Measurements from ENCODE around the gene POLD1. TPM values are rescaled to one million over a fixed set of nuclear protein-coding genes. Genes with fewer than 3 reads are reported as not detected.

POLD1 gene
- total and polyA plus RNA-seq, 2 of the 13 experiments (the other 11 are each of a cell fraction or from before 2014, with no cell fraction given): 17.4 to 54.0 TPM

DNA sequence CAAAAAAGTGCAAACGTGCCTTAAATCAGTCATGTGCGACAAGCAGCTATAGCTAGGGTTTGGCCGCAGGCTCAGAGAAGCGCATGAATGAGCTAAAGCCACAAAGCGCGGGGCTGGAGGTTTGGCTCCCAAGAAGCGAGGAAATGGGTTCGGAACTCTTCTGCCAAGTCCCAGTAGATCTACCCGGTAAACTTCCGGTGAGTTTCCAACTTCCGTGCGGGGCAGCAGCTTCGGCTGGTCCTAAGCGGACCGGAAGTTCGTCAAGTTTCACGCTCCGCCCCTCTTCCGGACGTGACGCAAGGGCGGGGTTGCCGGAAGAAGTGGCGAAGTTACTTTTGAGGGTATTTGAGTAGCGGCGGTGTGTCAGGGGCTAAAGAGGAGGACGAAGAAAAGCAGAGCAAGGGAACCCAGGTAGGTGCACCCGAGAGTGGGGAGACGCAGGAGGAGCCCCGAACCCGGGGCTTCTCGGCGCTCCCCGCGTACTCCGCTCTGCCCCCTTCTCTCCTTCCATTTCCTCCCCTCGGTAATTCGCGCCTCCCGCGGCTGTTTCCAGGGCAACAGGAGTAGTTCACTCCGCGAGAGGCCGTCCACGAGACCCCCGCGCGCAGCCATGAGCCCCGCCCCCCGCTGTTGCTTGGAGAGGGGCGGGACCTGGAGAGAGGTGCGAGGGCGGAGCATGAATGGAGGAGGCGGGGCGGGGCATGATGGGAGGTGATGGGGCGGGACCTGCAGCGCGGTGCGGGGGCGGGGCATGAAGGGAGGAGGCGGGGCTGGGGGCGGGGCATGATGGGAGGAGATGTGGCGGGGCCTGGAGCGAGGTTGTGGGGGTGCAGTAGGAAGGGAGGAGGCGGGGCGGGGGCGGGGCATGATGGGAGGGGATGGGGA, 7.7 kb upstream of the POLD1 start, which contains the start of gene NR1H2 (continued):
- TF ChIP-seq, protein P1, sequence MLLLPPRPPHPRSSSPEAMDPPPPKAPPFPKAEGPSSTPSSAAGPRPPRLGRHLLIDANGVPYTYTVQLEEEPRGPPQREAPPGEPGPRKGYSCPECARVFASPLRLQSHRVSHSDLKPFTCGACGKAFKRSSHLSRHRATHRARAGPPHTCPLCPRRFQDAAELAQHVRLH (CRISPR knock-in tag; IDR thresholded peaks at IDR 0.05; ENCODE audit: borderline replicate concordance, low read depth): peak; percentile 85; the same call in 1 of the 2 replicates
- TF ChIP-seq JUNB (CRISPR knock-in tag; IDR thresholded peaks at IDR 0.05; ENCODE audit: borderline replicate concordance) (no peak), ONECUT2 (CRISPR knock-in tag; IDR thresholded peaks at IDR 0.05) (no peak), ZNF224 (CRISPR knock-in tag; IDR thresholded peaks at IDR 0.05) (no peak), MXD4 (CRISPR knock-in tag; IDR thresholded peaks at IDR 0.05) (peak; percentile 44; the same call in 1 of the 2 replicates), MAFF (IDR thresholded peaks at IDR 0.05; ENCODE audit: low read depth, low read length) (no peak), NCOA2 (CRISPR knock-in tag; IDR thresholded peaks at IDR 0.05) (peak; percentile 56; the same call in 1 of the 2 replicates), ZFP36 (IDR thresholded peaks at IDR 0.05; ENCODE audit: borderline replicate concordance, low read depth, low read length, partially characterized antibody) (no peak), SMC3 (IDR thresholded peaks at IDR 0.05; ENCODE audit: low read length) (no peak), TGIF2 (CRISPR knock-in tag; IDR thresholded peaks at IDR 0.05) (peak; percentile 84; the same call in 1 of the 2 replicates), ZNF354B (CRISPR knock-in tag; IDR thresholded peaks at IDR 0.05) (no peak), ZNF510 (CRISPR knock-in tag; IDR thresholded peaks at IDR 0.05; ENCODE audit: low read depth) (0 out of 2 replicates have a peak, but pooled peaks have one; percentile 38), HOXA9 (CRISPR knock-in tag; IDR thresholded peaks at IDR 0.05; ENCODE audit: borderline replicate concordance) (no peak), NCOA1 (CRISPR knock-in tag; IDR thresholded peaks at IDR 0.05) (0 out of 2 replicates have a peak, but pooled peaks have one; percentile 70), SMAD9 (CRISPR knock-in tag; IDR thresholded peaks at IDR 0.05) (no peak), ZNF720 (CRISPR knock-in tag; IDR thresholded peaks at IDR 0.05) (no peak), MAZ (IDR thresholded peaks at IDR 0.05; ENCODE audit: borderline replicate concordance, low read depth, low read length) (peak; percentile 27; the same call in 1 of the 2 replicates), MAZ (CRISPR knock-in tag; IDR thresholded peaks at IDR 0.05; ENCODE audit: low read depth) (peak; percentile 40; the same call in 1 of the 2 replicates)
- TF ChIP-seq, protein P2, sequence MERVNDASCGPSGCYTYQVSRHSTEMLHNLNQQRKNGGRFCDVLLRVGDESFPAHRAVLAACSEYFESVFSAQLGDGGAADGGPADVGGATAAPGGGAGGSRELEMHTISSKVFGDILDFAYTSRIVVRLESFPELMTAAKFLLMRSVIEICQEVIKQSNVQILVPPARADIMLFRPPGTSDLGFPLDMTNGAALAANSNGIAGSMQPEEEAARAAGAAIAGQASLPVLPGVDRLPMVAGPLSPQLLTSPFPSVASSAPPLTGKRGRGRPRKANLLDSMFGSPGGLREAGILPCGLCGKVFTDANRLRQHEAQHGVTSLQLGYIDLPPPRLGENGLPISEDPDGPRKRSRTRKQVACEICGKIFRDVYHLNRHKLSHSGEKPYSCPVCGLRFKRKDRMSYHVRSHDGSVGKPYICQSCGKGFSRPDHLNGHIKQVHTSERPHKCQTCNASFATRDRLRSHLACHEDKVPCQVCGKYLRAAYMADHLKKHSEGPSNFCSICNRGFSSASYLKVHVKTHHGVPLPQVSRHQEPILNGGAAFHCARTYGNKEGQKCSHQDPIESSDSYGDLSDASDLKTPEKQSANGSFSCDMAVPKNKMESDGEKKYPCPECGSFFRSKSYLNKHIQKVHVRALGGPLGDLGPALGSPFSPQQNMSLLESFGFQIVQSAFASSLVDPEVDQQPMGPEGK (CRISPR knock-in tag; IDR thresholded peaks at IDR 0.05): peak; percentile 32
- TF ChIP-seq, protein P3, sequence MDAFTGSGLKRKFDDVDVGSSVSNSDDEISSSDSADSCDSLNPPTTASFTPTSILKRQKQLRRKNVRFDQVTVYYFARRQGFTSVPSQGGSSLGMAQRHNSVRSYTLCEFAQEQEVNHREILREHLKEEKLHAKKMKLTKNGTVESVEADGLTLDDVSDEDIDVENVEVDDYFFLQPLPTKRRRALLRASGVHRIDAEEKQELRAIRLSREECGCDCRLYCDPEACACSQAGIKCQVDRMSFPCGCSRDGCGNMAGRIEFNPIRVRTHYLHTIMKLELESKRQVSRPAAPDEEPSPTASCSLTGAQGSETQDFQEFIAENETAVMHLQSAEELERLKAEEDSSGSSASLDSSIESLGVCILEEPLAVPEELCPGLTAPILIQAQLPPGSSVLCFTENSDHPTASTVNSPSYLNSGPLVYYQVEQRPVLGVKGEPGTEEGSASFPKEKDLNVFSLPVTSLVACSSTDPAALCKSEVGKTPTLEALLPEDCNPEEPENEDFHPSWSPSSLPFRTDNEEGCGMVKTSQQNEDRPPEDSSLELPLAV (CRISPR knock-in tag; conservative IDR thresholded peaks at IDR 0.05; ENCODE audit: low read depth): no peak
- TF ChIP-seq, protein P4, sequence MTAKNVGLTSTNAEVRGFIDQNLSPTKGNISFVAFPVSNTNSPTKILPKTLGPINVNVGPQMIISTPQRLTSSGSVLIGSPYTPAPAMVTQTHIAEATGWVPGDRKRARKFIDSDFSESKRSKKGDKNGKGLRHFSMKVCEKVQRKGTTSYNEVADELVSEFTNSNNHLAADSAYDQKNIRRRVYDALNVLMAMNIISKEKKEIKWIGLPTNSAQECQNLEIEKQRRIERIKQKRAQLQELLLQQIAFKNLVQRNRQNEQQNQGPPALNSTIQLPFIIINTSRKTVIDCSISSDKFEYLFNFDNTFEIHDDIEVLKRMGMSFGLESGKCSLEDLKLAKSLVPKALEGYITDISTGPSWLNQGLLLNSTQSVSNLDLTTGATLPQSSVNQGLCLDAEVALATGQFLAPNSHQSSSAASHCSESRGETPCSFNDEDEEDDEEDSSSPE (CRISPR knock-in tag; IDR thresholded peaks at IDR 0.05): peak; percentile 58; the same call in 1 of the 2 replicates
- TF ChIP-seq, protein P5, sequence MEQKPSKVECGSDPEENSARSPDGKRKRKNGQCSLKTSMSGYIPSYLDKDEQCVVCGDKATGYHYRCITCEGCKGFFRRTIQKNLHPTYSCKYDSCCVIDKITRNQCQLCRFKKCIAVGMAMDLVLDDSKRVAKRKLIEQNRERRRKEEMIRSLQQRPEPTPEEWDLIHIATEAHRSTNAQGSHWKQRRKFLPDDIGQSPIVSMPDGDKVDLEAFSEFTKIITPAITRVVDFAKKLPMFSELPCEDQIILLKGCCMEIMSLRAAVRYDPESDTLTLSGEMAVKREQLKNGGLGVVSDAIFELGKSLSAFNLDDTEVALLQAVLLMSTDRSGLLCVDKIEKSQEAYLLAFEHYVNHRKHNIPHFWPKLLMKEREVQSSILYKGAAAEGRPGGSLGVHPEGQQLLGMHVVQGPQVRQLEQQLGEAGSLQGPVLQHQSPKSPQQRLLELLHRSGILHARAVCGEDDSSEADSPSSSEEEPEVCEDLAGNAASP (CRISPR knock-in tag; IDR thresholded peaks at IDR 0.05; ENCODE audit: borderline replicate concordance): peak; percentile 63; the same call in 1 of the 2 replicates

Data from HepG2 (cell line).